Endothelial cell of umbilical vein (primary cell): ENCODE data around the gene KCNMB2. TPM values are rescaled to one million over a fixed set of nuclear protein-coding genes. Genes with fewer than 3 reads are reported as not detected.
"Not testable (repeated sequence)": the region's sequence is repeated elsewhere in the genome, so short reads cannot be mapped to it uniquely, and the experiment has no call there.

Experiments
- BruUV-seq: library from RNA; stranded (reverse); fragments of 400-500 nt; replicated peaks from 2 replicates; lab custom pipeline; 2021; lab: Mats Ljungman, UMichigan
- CTCF ChIA-PET: fragments of 300-600, 350-600 bp; sonication (Branson Sonifier 250); formaldehyde crosslinking; loops from one replicate; lab custom pipeline; 2021; ENCODE audit warnings: antibody characterized with exemption, inconsistent platforms; lab: Charles Lee
- POLR2A ChIA-PET: fragments of 300-600, 350-600 bp; sonication (Branson Sonifier 250); formaldehyde crosslinking; loops from one replicate; lab custom pipeline; 2021; ENCODE audit warnings: antibody characterized with exemption, inconsistent platforms; lab: Charles Lee
- DNase-seq: peaks from one replicate; pipeline ENCODE4 v3.0.0-alpha.2; 2011; ENCODE audit warnings: low read depth, low spot score
- FAIRE-seq: peaks from 2 replicates; lab custom pipeline; 2011; peaks lifted over from hg19 to GRCh38; lab: Jason Lieb, UNC
- H2AFZ ChIP-seq: 2 replicates; pipeline ENCODE4 v1.6.0; 2012; ENCODE audit warnings: low read depth, low read length, control low read depth, inconsistent platforms
- H3K27ac ChIP-seq: 2 replicates; pipeline ENCODE4 v1.5.1; 2011; ENCODE audit warnings: low read depth, mild to moderate bottlenecking, control low read depth, low read length, moderate library complexity; ENCODE audit not compliant: insufficient read depth
- H3K27me3 ChIP-seq, 2 experiments: 2 replicates each; pipeline versions ENCODE4 v1.6.0 to v1.6.1; 2011; ENCODE audit warnings: low read length in 2 of 2, mixed read lengths in 1 of 2; ENCODE audit not compliant: control insufficient read depth in 2 of 2, insufficient read depth in 2 of 2
- H3K36me3 ChIP-seq, 2 experiments: 2 replicates in 1 of 2; 3 replicates in 1 of 2; pipeline ENCODE4 v1.5.1; 2011; ENCODE audit warnings: low read length in 2 of 2, mild to moderate bottlenecking in 1 of 2, moderate library complexity in 1 of 2; ENCODE audit not compliant: control insufficient read depth in 2 of 2, insufficient read depth in 2 of 2; ENCODE audit errors: extremely low read depth in 1 of 2
- H3K4me1 ChIP-seq: 3 replicates; pipeline ENCODE4 v1.5.1; 2011; ENCODE audit warnings: mild to moderate bottlenecking, low read length; ENCODE audit not compliant: control insufficient read depth, insufficient read depth; ENCODE audit errors: extremely low read depth
- H3K4me2 ChIP-seq: 2 replicates; pipeline ENCODE4 v1.6.1; 2011; ENCODE audit warnings: low read length, control low read depth, mixed read lengths; ENCODE audit not compliant: insufficient read depth
- H3K4me3 ChIP-seq, 3 experiments: fragments of 200-600 bp in 1 of 3; sonication (generic), shearing (Covaris generic) in 1 of 3; replicated peaks in 1 of 3; 2 replicates each; pipeline ENCODE4 v1.5.1; 2011 to 2016; ENCODE audit warnings: control low read depth in 3 of 3, low read length in 3 of 3, mild to moderate bottlenecking in 2 of 3, inconsistent platforms in 1 of 3, low read depth in 1 of 3, moderate library complexity in 1 of 3; ENCODE audit not compliant: insufficient read depth in 1 of 3
- H3K79me2 ChIP-seq: 2 replicates; pipeline ENCODE4 v1.6.0; 2012; ENCODE audit warnings: low read length, inconsistent platforms; ENCODE audit not compliant: control insufficient read depth, insufficient read depth
- H3K9ac ChIP-seq: replicated peaks from 2 replicates; pipeline ENCODE3; 2011; ENCODE audit warnings: low read length, control low read depth; ENCODE audit not compliant: insufficient read depth; ENCODE audit errors: extremely low read depth
- H3K9me1 ChIP-seq: replicated peaks from 3 replicates; pipeline ENCODE4 v1.6.0; 2011; ENCODE audit warnings: mild to moderate bottlenecking, low read length; ENCODE audit not compliant: control insufficient read depth, insufficient read depth; ENCODE audit errors: extremely low read depth
- H3K9me3 ChIP-seq: replicated peaks from 2 replicates; pipeline ENCODE4 v1.5.1; 2012; ENCODE audit warnings: low read length, inconsistent platforms; ENCODE audit not compliant: control insufficient read depth, insufficient read depth
- H4K20me1 ChIP-seq: replicated peaks from 2 replicates; pipeline ENCODE3; 2011; ENCODE audit warnings: mild to moderate bottlenecking, low read length; ENCODE audit not compliant: control insufficient read depth, insufficient read depth; ENCODE audit errors: extremely low read depth
- CTCF ChIP-seq, 2 donors: IDR thresholded peaks; 1 replicate in 1 of 2; 2 replicates in 1 of 2; pipeline ENCODE4 v1.5.1; 2011; ENCODE audit warnings: low read length in 2 of 2, mild to moderate bottlenecking in 2 of 2, moderate library complexity in 2 of 2, control low read depth in 1 of 2, inconsistent platforms in 1 of 2, low read depth in 1 of 2; ENCODE audit not compliant: insufficient read depth in 1 of 2; ENCODE audit errors: extremely low read depth in 1 of 2
- EZH2 ChIP-seq: IDR thresholded peaks from 2 replicates; pipeline ENCODE4 v1.6.1; 2012; ENCODE audit warnings: borderline replicate concordance, low read depth, mild to moderate bottlenecking, moderate library complexity, low read length, inconsistent platforms; ENCODE audit not compliant: severe bottlenecking
- FOS ChIP-seq: IDR thresholded peaks from 2 replicates; pipeline ENCODE4 v1.6.1; 2011; ENCODE audit warnings: mild to moderate bottlenecking, low read length, moderate library complexity, borderline replicate concordance; ENCODE audit not compliant: insufficient read depth
- GATA2 ChIP-seq: IDR thresholded peaks from 2 replicates; pipeline ENCODE4 v1.7.0; 2011; ENCODE audit warnings: low read depth, mild to moderate bottlenecking, moderate library complexity, mixed read lengths, low read length; ENCODE audit not compliant: insufficient read length, insufficient read depth
- JUN ChIP-seq: IDR thresholded peaks from 2 replicates; pipeline ENCODE4 v1.6.1; 2011; ENCODE audit warnings: borderline replicate concordance, low read depth; ENCODE audit not compliant: insufficient read length, insufficient read depth
- MYC ChIP-seq: IDR thresholded peaks from one replicate; pipeline ENCODE4 v1.6.1; 2011; ENCODE audit warnings: mild to moderate bottlenecking, low read depth, low read length
- POLR2A ChIP-seq: IDR thresholded peaks from 2 replicates; pipeline ENCODE4 v1.6.1; 2012; ENCODE audit warnings: low read depth, mild to moderate bottlenecking, control low read depth, low read length
- POLR2AphosphoS5 ChIP-seq: IDR thresholded peaks from 2 replicates; pipeline ENCODE4 v1.6.1; 2012; ENCODE audit warnings: low read depth, mild to moderate bottlenecking, control low read depth, low read length, moderate library complexity; ENCODE audit not compliant: insufficient read depth
- dilution Hi-C: fragments of 300-500 bp; cut with MboI; formaldehyde crosslinking; loops from one replicate; pipeline ENCODE4 v1.15.0; 2019; ENCODE audit warnings: low sequenced_read_pairs; ENCODE audit not compliant: extremely low pct_ligation_motif_present
- intact Hi-C: fragments of 100-400 bp; cut with micrococcal nuclease; formaldehyde crosslinking; loops from one replicate; pipeline ENCODE4 v1.10.0; 2022
- polyA plus RNA-seq, 4 experiments: library from polyadenylated mRNA; depleted of rRNA in 3 of 4; stranded (reverse) in 3 of 4; unstranded in 1 of 4; fragments of >200 nt; gene quantifications; 2 replicates each; pipeline versions ENCODE4 v1.2.1 to v1.2.3, GENCODE V29; 2011 to 2012; ENCODE audit warnings: missing spikeins in 1 of 4
- total RNA-seq: library from RNA; stranded (reverse); gene quantifications from 2 replicates; pipeline ENCODE4 v1.2.3, GENCODE V29; 2021
- TF ChIP-seq, protein P1 (sequence below): IDR thresholded peaks from 2 replicates; pipeline ENCODE4 v1.6.1; 2011; ENCODE audit not compliant: insufficient read depth, insufficient read length

Gene KCNMB2
- total and polyA plus RNA-seq, 2 donors (not counting 3 experiments of a cell fraction or from before 2014, with no cell fraction given) = not detected

DNA sequence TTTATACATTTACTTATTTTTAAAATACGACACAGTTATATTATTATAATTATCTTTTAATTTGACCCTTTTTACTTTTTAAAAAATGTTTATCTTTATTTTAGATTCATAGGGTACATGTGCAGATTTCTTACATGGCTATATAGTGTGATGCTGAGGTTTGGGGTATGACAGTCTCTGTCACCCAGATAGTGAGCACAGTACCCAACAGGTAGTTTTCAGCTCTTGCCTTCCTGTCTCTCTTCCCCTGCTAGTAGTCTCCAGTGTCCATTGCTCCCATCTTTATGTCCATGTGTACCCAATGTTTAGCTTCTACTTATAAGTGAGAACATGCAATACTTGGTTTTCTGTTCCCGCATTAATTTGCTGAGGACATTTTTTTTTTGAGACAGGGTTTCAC lies 21.8 kb upstream of the KCNMB2 start:
- ChIA-PET CTCF (no interaction called here), POLR2A (no interaction called here)
- FAIRE-seq = no peak

GRCh38 chr3:178515076-178515744 lies 21.0 kb upstream of the KCNMB2 start:
- H3K4me1 ChIP-seq = peaks cover 18% of the 10 kb centered on the region
- CTCF ChIA-PET = not testable (repeated sequence)

More for the DNA sequence above, 21.8 kb upstream of the KCNMB2 start:
- Histone ChIP-seq H3K4me1 (peaks cover 18% of the 10 kb centered on the region), H3K27me3 (no peaks in the 10 kb centered on the region), H3K4me2 (no peak overlapping the region), H2AFZ (no peak overlapping the region), H4K20me1 (no peaks in the 10 kb centered on the region), H3K4me3 (no peak overlapping the region), H3K9me1 (no peaks in the 10 kb centered on the region), H3K9me3 (no peaks in the 10 kb centered on the region), H3K27ac (no peak overlapping the region), H3K9ac (no peak overlapping the region), H3K79me2 (no peaks in the 10 kb centered on the region), H3K36me3 (no peaks in the 10 kb centered on the region)
- intact Hi-C loops = no loop called here
- BruUV-seq = no TSS peak
- TF ChIP-seq JUN (no peak), CTCF (IDR thresholded peaks at IDR 0.05; ENCODE audit: extremely low read depth in 1 of 2, insufficient read depth in 1 of 2, low read depth in 1 of 2, low read length in 2 of 2) (no peak), MYC (no peak), GATA2 (no peak), POLR2AphosphoS5 (no peak), POLR2A (no peak), EZH2 (no peak), FOS (no peak)
- TF ChIP-seq, protein P1, sequence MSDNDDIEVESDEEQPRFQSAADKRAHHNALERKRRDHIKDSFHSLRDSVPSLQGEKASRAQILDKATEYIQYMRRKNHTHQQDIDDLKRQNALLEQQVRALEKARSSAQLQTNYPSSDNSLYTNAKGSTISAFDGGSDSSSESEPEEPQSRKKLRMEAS = no peak
- dilution Hi-C loops = no loop called here
- no peak for DNase-seq

More at GRCh38 chr3:178515076-178515744, 21.0 kb upstream of the KCNMB2 start:
- H3K9ac ChIP-seq, H3K9me3 ChIP-seq, H4K20me1 ChIP-seq, intact Hi-C loops, BruUV-seq, DNase-seq, H2AFZ ChIP-seq, H3K27ac ChIP-seq, H3K36me3 ChIP-seq, FAIRE-seq, H3K9me1 ChIP-seq, H3K27me3 ChIP-seq, H3K79me2 ChIP-seq, H3K4me2 ChIP-seq, H3K4me3 ChIP-seq, dilution Hi-C loops, POLR2A ChIA-PET: not testable (repeated sequence)
